Smooth muscle cell (in vitro differentiated cells): ENCODE measurements around the gene C6orf132. TPM values are rescaled to one million over a fixed set of nuclear protein-coding genes. Genes with fewer than 3 reads are reported as not detected.

Source experiments
- DNase-seq: peaks from one replicate; lab custom pipeline; 2025; ENCODE audit not compliant: unreplicated experiment; lab: John Stamatoyannopoulos, UW
- H2AFZ ChIP-seq: fragments of 200-600 bp; sonication (generic); 2 replicates; pipeline ENCODE4 v1.6.0; 2016; ENCODE audit warnings: antibody characterized with exemption, low read depth, mild to moderate bottlenecking
- H3F3A ChIP-seq: fragments of 200-600 bp; sonication (generic); 2 replicates; pipeline ENCODE4 v1.6.0; 2017; ENCODE audit warnings: antibody characterized with exemption, low read depth
- H3K27ac ChIP-seq: fragments of 200-600 bp; sonication (generic); 2 replicates; pipeline ENCODE4 v1.5.1; 2016; ENCODE audit warnings: low read depth, mild to moderate bottlenecking
- H3K27me3 ChIP-seq: fragments of 200-600 bp; sonication (generic); 2 replicates; pipeline ENCODE4 v1.6.1; 2016; ENCODE audit warnings: low read depth, mild to moderate bottlenecking
- H3K36me3 ChIP-seq: fragments of 200-600 bp; sonication (generic); 2 replicates; pipeline ENCODE4 v1.5.1; 2016; ENCODE audit warnings: low read depth
- H3K4me1 ChIP-seq: fragments of 200-600 bp; sonication (generic); 2 replicates; pipeline ENCODE4 v1.5.1; 2016; ENCODE audit warnings: low read depth
- H3K4me2 ChIP-seq: fragments of 200-600 bp; sonication (generic); 2 replicates; pipeline ENCODE4 v1.6.0; 2016; ENCODE audit warnings: mild to moderate bottlenecking
- H3K4me3 ChIP-seq: fragments of 200-600 bp; sonication (generic); 2 replicates; pipeline ENCODE4 v1.5.1; 2016; ENCODE audit warnings: mild to moderate bottlenecking
- H3K79me2 ChIP-seq: fragments of 200-600 bp; sonication (generic); 2 replicates; pipeline ENCODE4 v1.6.0; 2016; ENCODE audit warnings: low read depth, mild to moderate bottlenecking
- H3K9ac ChIP-seq: fragments of 200-600 bp; sonication (generic); 2 replicates; pipeline ENCODE4 v1.6.0; 2016; ENCODE audit warnings: low read depth
- H3K9me3 ChIP-seq: fragments of 200-600 bp; sonication (generic); replicated peaks from 2 replicates; pipeline ENCODE4 v1.5.1; 2016; ENCODE audit warnings: low read depth
- H4K20me1 ChIP-seq: fragments of 200-600 bp; sonication (generic); 2 replicates; pipeline ENCODE4 v1.6.0; 2016; ENCODE audit warnings: low read depth
- WGBS: methylation state at CpG from one replicate; pipeline ENCODE4 v1.1.7; 2016; ENCODE audit warnings: low lambda C conversion rate; 5-methylcytosine and 5-hydroxymethylcytosine counted together
- polyA plus RNA-seq: library from polyadenylated mRNA; unstranded; fragments of >200 nt; fragmentation: Nextera tagmentation; extraction: Ambion mirVana; gene quantifications from 2 replicates; pipeline ENCODE4 v1.2.1, GENCODE V29; 2016
- total RNA-seq: library from RNA; depleted of rRNA; stranded (reverse); fragments of >200 nt; gene quantifications from 2 replicates; pipeline ENCODE4 v1.2.3, GENCODE V29; 2014
- TF ChIP-seq, protein P1 (sequence below): fragments of 200-600 bp; sonication (generic); IDR thresholded peaks from 2 replicates; pipeline ENCODE4 v1.5.1; 2017; ENCODE audit warnings: borderline replicate concordance, mild to moderate bottlenecking, antibody characterized with exemption; ENCODE audit not compliant: insufficient read depth, poor library complexity, severe bottlenecking

C6orf132 gene
- total and polyA plus RNA-seq, 2 experiments from 2014 or later, result 1.4 to 4.9 TPM

DNA sequence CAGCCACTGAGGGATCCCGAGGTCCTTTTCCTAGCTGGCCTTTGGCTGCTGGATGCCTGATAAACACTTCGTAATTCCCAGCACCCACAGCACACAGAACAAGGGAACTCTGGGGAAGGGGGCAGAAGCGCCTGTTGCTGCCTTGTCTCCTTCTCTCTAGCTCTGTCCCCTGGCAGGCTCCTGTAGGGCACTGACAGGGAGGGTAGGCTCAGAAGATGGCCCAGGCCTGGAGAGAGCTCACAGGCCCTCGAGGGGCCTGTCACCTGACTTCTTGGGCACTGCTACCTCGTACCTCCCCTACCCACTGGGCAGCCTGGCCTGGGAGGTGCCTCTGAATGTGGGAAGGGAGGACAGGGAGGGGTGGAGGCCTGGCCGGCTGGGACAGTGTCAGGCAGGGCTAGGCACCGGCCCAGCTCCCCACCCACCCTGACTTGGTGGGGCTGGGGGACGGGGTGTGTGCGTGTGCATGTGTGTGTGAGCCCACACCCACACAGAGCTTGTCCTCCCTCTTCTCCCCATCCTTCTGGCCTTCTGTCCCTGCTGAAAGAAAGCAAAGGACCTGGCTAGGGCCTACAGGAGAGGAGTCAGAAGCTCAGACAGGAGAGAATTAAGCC lies 18.1 kb downstream of the C6orf132 start:
- H3K27ac ChIP-seq, result no peak overlapping the region
- 76% methylated on average over 8 of the region's 9 CpGs for WGBS

DNA sequence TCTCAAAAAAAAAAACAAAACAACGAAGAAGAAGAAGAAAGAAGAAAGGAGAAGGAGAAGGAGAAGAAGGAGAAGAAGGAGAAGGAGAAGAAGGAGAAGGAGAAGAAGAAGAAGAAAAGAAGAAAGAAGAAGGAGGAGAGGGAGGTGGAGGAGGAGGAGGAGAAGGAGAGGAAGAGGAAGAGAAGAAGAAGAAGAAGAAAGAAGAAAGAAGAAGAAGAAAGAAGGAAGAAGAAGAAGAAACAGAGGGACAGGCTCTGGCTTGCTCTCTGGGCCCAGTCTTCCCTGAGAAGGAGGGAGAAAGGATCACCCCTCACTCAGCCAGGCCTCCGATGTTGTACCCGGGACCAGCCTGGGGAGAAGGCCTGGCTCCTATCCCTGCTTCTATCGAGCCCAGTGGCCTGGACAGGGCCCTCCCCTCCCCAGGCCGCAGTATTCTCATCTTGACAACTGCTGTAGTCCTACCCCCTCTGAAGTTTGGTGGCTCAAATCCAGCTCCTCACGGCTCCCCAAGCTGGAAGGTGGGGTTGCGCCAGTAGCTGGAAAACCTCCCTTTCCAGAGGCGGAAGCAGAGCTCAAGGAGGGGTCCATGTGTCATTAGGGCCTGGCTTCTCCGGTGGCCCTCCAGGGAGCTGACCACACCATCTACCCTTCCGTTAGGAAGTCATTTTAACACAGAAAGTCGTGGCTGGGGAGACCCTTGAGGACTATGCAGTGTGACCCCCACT lies 18.9 kb downstream of the C6orf132 start:
- Histone ChIP-seq H3K27me3 (no peaks in the 10 kb centered on the region), H4K20me1 (no peaks in the 10 kb centered on the region), H3K9me3 (no peaks in the 10 kb centered on the region), H3K4me2 (no peak overlapping the region), H3K79me2 (no peaks in the 10 kb centered on the region), H2AFZ (no peak overlapping the region), H3K4me1 (no peaks in the 10 kb centered on the region), H3K4me3 (no peak overlapping the region), H3K27ac (peak overlapping the region; percentile 59), H3F3A (no peaks in the 10 kb centered on the region), H3K9ac (no peak overlapping the region), H3K36me3 (no peaks in the 10 kb centered on the region)
- TF ChIP-seq, protein P1, sequence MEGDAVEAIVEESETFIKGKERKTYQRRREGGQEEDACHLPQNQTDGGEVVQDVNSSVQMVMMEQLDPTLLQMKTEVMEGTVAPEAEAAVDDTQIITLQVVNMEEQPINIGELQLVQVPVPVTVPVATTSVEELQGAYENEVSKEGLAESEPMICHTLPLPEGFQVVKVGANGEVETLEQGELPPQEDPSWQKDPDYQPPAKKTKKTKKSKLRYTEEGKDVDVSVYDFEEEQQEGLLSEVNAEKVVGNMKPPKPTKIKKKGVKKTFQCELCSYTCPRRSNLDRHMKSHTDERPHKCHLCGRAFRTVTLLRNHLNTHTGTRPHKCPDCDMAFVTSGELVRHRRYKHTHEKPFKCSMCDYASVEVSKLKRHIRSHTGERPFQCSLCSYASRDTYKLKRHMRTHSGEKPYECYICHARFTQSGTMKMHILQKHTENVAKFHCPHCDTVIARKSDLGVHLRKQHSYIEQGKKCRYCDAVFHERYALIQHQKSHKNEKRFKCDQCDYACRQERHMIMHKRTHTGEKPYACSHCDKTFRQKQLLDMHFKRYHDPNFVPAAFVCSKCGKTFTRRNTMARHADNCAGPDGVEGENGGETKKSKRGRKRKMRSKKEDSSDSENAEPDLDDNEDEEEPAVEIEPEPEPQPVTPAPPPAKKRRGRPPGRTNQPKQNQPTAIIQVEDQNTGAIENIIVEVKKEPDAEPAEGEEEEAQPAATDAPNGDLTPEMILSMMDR, result no peak
- 86% methylated on average over 11 of the region's 11 CpGs for WGBS
- no peak for DNase-seq

More for the DNA sequence above, 18.1 kb downstream of the C6orf132 start:
- no peaks in the 10 kb centered on the region for H3K79me2 ChIP-seq
- no peaks in the 10 kb centered on the region for H3K9me3 ChIP-seq
- no peak overlapping the region for H2AFZ ChIP-seq
- H3K9ac ChIP-seq, result no peak overlapping the region
- H3K4me1 ChIP-seq, result no peaks in the 10 kb centered on the region
- H4K20me1 ChIP-seq, result no peaks in the 10 kb centered on the region
- H3F3A ChIP-seq, result no peaks in the 10 kb centered on the region
- H3K36me3 ChIP-seq, result no peaks in the 10 kb centered on the region
- no peak overlapping the region for H3K4me3 ChIP-seq
- no peak for DNase-seq
- no peaks in the 10 kb centered on the region for H3K27me3 ChIP-seq
- no peak overlapping the region for H3K4me2 ChIP-seq
- TF ChIP-seq, protein P1, result no peak

DNA sequence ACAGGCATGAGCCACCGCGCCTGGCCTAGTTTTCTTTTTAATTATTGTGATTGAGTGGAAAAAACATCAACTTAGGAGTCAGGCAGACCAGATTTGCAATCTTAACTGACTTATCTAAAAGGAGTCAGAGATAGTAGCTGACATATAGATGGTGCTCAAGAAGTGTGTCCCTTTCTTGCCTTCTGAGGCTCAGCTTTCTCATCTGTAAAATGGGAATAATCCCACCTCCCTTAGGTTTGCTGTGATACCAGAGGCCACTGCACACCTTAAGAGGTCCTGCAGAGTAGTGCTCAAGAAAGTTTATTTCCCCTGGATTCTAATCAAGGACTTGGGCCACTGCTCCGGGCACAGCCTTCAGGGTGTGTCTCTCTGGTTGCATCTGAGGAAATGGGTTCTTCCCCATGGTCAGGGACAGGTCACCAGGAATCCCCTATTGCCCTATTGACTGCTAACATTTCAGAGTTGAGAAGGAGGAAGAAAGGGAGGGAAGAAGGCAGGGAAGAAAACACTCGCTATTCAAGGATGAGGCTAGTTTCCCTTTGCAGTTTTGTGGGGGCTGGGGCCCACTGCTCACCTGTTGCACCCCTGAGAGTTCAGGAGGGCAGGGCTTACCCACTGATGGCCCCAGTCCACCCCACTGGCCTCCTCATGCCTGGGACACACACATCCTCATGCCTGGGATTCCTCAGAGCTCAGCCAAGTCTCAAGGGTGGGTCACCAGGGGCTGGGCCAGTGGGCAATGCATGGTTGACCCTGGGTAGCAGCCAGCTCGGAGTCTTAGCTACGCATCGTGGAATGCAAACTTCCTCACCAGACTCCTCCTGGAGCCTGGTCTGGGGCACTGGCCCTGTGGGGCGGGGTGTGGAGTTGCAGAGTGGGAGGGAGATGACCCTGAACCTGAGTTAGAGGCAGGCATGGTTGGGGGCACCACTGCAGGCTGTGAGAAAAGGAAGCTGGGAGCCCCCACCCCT lies 21.2 kb downstream of the C6orf132 start:
- TF ChIP-seq, protein P1, result no peak
- Histone ChIP-seq H4K20me1 (no peaks in the 10 kb centered on the region), H3K27me3 (no peaks in the 10 kb centered on the region), H3K27ac (peak overlapping the region; percentile 15), H3K9ac (no peak overlapping the region), H3F3A (no peaks in the 10 kb centered on the region), H3K4me3 (no peak overlapping the region), H3K9me3 (no peaks in the 10 kb centered on the region), H2AFZ (no peak overlapping the region), H3K4me1 (no peaks in the 10 kb centered on the region), H3K36me3 (no peaks in the 10 kb centered on the region), H3K4me2 (no peak overlapping the region), H3K79me2 (no peaks in the 10 kb centered on the region)
- 80% methylated on average over 8 of the region's 8 CpGs for WGBS
- no peak for DNase-seq
